NCI-H526 (cell line): ENCODE data around the gene TEX261.
A peak's percentile ranks its signal among the peaks of the same experiment; 100 is the strongest.
"Not testable (repeated sequence)": the region's sequence is repeated elsewhere in the genome, so short reads cannot be mapped to it uniquely, and the experiment has no call there.

Experiments
- DNase-seq, 2 experiments: peaks; one replicate each; lab custom pipeline; 2025; lab: John Stamatoyannopoulos, UW

Gene TEX261

DNA sequence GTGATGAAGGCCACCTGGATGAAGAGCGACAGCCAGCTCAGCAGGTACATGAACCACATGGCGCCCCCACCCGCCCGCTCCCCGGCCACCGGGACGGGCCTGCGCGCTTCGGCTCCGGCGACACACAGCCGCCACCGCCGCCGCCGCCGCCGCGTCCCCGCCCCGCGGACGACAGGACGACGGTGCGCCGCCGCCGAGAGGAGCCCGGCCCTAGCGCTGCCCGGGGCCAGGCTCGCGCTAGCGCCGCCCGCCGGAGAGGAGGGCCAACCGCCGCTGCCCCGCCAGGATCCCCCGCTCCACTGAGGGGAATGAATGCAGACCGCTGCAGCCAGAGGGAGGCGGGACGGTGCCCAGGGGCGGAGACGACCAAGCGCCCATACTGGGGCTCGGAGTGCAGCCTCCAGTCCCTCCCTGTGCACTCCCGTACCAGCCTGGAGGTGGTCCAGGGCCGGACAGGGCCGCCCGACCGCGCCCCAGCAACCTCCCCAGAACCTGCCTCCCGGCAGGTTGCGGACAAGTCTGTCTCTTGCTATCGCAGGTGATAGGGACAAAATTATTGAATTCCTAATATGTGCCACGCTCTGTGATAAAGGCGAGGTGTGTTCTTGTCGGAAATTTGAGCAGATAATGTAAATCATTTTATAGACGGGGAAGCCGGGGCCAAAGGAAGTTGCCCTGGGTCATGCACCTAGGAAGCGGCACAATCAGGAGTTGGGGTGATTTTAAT is at the start of gene TEX261:
Gene TEX261 (minus strand): TSS at position 175 of the 727 bp plus-strand sequence. CDS start 116 bp downstream, at position 59.
- DNase-seq: peak; percentile 76 to 96

- no peak for DNase-seq
Measured at GRCh38 chr2:71043531-71044407, 49.1 kb upstream of the TEX261 start.

GRCh38 chr2:71042287-71042686 is 47.6 kb upstream of the TEX261 start:
- no peak for DNase-seq

GRCh38 chr2:71036296-71036695 is 41.6 kb upstream of the TEX261 start:
- DNase-seq: not testable (repeated sequence)

GRCh38 chr2:71023553-71024243 is 29.0 kb upstream of the TEX261 start:
- peak in 1 of 2 experiments; percentile 29 for DNase-seq

DNA sequence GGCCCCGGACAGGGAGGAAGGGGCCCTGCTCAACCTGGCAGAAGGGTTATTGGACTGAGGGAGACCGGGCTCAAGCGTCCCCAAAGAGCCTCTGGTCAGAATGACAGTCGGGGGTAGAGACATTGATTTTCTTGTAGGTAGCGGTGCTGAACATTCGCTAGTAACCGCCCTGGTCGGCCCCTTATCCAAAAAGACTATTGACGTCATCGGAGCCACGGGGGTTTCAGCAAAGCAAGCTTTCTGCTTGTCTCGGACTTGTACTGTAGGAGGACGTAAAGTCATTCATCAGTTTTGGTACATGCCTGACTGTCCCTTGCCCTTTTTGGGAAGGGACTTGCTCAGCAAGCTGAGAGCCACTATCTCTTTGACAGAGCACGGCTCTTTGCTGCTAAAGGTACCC is 26.7 kb upstream of the TEX261 start:
- DNase-seq: not testable (repeated sequence)

- DNase-seq: not testable (repeated sequence)
Measured at GRCh38 chr2:71019989-71020388, 25.3 kb upstream of the TEX261 start.

- DNase-seq: no peak
Measured at GRCh38 chr2:71018625-71019024, 24.0 kb upstream of the TEX261 start.

GRCh38 chr2:71011786-71012185 is 17.1 kb upstream of the TEX261 start:
- not testable (repeated sequence) for DNase-seq

- no peak for DNase-seq
Measured at GRCh38 chr2:71008342-71008741, 13.7 kb upstream of the TEX261 start.

DNA sequence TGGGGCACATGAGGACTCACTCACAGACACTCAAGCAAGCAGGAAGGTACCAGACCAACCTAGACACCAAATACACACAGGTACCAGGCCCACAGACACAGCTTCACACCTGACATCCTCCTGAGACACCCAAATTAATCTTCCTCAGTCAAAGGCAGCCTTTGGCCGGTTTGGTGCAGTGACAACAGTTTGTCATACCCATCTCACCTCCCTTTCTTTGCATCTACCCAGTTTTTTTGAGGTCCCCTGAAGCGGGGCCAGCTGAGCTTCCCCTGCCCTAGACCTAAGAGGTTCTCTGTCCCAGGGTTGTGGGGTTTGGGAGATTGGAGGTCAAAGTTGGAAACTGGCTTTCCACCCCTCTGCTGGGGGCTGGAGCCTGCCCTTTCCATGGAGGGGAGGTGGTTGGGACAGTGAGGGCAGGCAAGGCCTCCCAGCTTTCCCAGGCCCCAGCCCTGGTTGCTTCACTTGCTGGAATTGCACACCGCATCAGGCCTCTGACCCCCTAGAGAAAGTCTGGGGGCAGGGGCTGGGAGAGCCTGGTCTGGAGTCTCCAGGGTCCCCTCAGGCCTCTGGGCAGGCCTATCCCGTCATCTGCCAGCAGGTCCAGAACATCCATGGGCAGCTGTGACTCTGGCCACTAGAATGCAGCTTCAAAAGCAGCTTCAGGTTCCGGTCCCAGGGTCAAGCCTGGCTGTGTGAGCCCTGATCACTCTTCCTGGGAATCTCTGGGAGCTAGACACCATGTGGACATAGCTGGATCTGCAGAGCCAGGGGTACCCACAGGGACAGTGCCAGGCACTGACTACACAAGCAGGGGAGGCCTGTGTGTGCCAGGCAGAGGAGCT is 12.5 kb upstream of the TEX261 start:
- peak in 1 of 2 experiments; percentile 5 for DNase-seq

DNA sequence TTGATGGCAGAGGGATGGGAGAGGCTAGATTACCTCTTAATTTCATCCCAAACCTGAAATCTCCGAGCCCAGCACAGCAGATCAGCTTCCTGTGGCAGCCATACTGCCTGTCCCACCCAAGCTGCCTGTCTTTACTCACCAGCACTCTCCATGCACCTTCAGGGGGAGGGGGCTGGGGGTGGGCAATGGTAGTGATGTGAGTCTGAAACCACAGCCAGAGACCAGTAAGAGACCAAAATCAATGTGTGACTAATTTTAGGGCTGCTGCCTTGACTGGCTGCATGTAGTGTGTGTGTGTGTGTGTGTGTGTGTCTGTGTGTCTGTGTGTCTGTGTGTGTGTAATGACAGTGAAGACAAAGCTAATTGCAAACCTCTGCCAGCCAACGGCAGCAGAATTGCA is 11.7 kb upstream of the TEX261 start:
- DNase-seq: no peak

DNA sequence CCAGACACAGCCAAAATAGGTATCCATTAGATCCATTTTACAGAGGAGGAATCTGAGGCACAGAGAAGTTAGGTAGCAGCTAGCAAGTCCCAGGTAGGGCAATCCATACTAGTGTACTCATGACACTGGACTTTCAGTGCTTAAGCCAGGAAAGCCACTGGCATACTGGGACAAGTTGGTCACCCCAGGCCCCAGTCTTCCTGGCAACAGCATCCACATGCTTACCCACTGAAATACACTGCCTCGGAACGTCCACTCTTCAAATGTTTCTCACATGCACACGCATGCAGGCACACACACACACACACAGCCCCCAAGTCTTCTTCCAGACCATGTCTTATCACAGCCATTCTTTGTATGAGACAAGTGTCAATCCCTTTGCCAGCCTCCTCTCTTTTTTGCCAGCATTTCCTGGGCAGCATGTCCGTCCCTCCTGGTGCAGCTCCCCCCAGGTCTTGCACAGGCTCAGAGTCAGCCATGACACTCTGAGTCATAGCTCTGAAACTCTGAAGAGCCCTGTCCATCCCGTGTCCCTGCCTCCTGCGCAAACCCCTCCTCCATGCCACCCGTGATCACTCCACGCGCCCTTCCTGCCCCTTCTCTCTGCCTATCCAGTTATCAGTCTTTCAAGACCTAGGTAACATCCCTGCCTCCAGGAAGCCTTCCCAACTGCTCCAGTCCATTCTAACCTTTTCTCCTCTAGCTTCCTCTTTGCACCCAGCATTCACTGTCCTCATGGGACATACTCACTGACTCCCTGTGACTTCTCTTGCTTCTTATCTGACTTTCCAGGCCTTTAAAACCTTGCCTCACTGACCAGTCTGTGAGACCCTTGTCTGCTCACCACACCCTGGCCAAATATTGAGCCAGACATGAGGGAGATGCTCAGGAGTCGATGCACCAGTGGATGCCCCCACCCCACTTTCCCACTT is 10.9 kb upstream of the TEX261 start:
- no peak for DNase-seq

DNA sequence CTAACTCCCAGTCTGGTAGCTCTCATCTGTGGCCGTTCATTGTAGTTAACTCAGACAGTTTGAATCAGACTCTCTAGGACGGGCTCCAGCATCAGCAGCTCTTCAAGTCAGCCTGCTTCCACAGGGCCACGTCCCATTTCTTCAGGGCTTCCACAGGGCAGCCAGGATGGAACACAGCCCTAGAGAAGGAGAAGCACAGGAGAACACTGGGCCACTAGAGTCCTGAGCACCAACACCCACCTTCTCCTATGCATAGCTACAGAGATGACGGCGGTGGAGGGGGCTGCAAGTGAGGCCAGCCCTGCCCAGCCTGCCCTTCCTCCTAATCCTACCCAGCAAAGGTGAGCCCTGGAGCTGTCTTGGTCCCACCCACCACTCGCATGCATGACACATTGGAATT is 10.2 kb upstream of the TEX261 start:
- no peak for DNase-seq

DNA sequence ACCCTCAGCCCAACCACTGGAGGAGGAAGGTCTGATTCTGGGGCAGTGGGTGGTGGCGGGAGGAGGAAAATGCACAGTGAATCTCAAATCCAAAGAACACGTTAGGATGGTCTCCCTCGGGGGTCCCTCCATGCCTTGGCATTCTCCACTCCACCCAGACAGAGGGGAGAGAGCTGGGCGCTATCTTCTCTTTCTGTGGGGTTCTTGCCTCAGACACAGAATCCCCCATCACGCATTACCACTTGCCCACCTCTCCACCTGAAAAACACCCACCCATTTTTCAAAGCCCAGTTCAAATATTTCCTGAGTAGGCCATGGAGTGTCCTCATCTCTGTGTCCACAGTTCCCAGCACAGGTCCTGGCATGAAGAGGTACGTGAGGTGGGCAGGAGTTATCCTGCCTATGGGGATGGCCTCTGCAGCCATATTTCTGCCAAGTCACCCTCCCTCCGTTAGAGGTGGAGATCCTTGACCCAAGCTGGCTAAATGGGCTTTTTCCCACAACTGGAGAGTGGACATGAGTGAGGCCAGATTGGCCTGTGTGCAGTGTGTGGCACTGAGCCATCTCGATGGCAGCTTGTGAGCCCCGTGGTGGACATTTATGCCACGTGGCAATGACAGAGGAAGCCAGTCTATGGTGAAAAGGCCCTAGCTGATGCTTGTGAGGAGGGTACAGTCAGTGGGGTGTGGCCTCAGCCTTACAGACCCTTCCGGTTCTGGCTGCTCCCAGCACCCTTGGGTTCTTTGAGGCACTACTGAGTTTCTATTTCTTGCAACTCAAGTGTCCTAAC is 9.5 kb upstream of the TEX261 start:
- no peak for DNase-seq

DNA sequence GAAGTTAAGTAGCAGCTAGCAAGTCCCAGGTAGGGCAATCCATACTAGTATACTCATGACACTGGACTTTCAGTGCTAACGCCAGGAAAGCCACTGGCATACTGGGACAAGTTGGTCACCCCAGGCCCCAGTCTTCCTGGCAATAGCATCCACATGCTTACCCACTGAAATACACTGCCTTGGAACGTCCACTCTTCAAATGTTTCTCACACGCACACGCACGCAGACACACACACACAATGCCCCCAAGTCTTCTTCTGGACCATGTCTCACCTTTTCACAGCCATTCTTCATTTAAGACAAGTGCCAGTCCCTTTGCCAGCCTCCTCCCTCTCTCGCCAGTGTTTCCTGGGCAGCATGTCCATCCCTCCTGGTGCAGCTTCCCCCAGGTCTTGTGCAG is 8.7 kb upstream of the TEX261 start:
- no peak for DNase-seq

- DNase-seq: no peak
Measured at GRCh38 chr2:71001981-71002570, 7.4 kb upstream of the TEX261 start.

GRCh38 chr2:71001592-71001927 is 6.9 kb upstream of the TEX261 start:
- DNase-seq: no peak
